Astrocyte of the spinal cord (primary cell): Measurements from ENCODE around the gene FOSB.

Experiments
- DNase-seq: peaks from one replicate; pipeline ENCODE4 v3.0.0; 2011; ENCODE audit warnings: low read depth, low spot score
- H3K4me3 ChIP-seq: 2 replicates; pipeline ENCODE4 v1.5.1; 2011; ENCODE audit warnings: low read depth, mild to moderate bottlenecking, low read length, moderate library complexity
- CTCF ChIP-seq: IDR thresholded peaks from 2 replicates; pipeline ENCODE4 v1.5.1; 2012; ENCODE audit warnings: low read depth, mild to moderate bottlenecking, low read length, inconsistent platforms
- in situ Hi-C: cut with HindIII; loops from 2 replicates; pipeline ENCODE4 v1.10.0; 2017; ENCODE audit warnings: low sequenced_read_pairs

Gene FOSB

GRCh38 chr19:45456500-45456815 is 11.3 kb upstream of the FOSB start:
- TF ChIP-seq CTCF: no peak
- no peak for DNase-seq
- no peak overlapping the region for H3K4me3 ChIP-seq
- in situ Hi-C loops: no loop called here

GRCh38 chr19:45457776-45458175 is 10.0 kb upstream of the FOSB start:
- no peak overlapping the region for H3K4me3 ChIP-seq
- TF ChIP-seq CTCF: no peak
- DNase-seq: no peak
- in situ Hi-C loops: no loop called here

- no peak overlapping the region for H3K4me3 ChIP-seq
- TF ChIP-seq CTCF: no peak
- DNase-seq: no peak
- in situ Hi-C loops: no loop called here
These were observed 6.9 kb upstream of the FOSB start for GRCh38 chr19:45460807-45461347.

- in situ Hi-C loops: no loop called here
- TF ChIP-seq CTCF: no peak
- H3K4me3 ChIP-seq: no peak overlapping the region
- DNase-seq: no peak
These were observed 5.6 kb upstream of the FOSB start for GRCh38 chr19:45462174-45462573.

- no peak for DNase-seq
- no peak overlapping the region for H3K4me3 ChIP-seq
- no peak for TF ChIP-seq CTCF
- in situ Hi-C loops: no loop called here
These were observed 4.6 kb upstream of the FOSB start for GRCh38 chr19:45463241-45463640.

- in situ Hi-C loops: no loop called here
- TF ChIP-seq CTCF: no peak
- no peak for DNase-seq
- no peak overlapping the region for H3K4me3 ChIP-seq
These were observed 3.5 kb upstream of the FOSB start for GRCh38 chr19:45464274-45464673.
